ENCODE data around the gene LRRC56. TPM values are rescaled to one million over a fixed set of nuclear protein-coding genes. Genes with fewer than 3 reads are reported as not detected.
"Not testable (repeated sequence)": the region's sequence is repeated elsewhere in the genome, so short reads cannot be mapped to it uniquely, and the experiment has no call there.

LRRC56 gene
- total RNA-seq, 1 donor = 0.43 TPM

GRCh38 chr11:515131-515530, 22.2 kb upstream of the LRRC56 start:
- no peak for DNase-seq (ENCODE audit: low read depth)
- H3K4me3 ChIP-seq (ENCODE audit: low read depth, low read length) = no peak overlapping the region
- no peak for TF ChIP-seq CTCF (IDR thresholded peaks at IDR 0.05; ENCODE audit: insufficient read depth, low read depth, low read length)

- TF ChIP-seq CTCF (IDR thresholded peaks at IDR 0.05; ENCODE audit: insufficient read depth, low read depth, low read length) = no peak
- DNase-seq (ENCODE audit: low read depth) = no peak
- no peak overlapping the region for H3K4me3 ChIP-seq (ENCODE audit: low read depth, low read length)
Observed at GRCh38 chr11:516400-516799, 20.9 kb upstream of the LRRC56 start.

GRCh38 chr11:516918-517685, 20.2 kb upstream of the LRRC56 start:
- not testable (repeated sequence) for DNase-seq (ENCODE audit: low read depth)

GRCh38 chr11:518463-519202, 18.7 kb upstream of the LRRC56 start:
- DNase-seq (ENCODE audit: low read depth) = peak; percentile 98
- peak; percentile 82 for TF ChIP-seq CTCF (IDR thresholded peaks at IDR 0.05; ENCODE audit: insufficient read depth, low read depth, low read length)
- H3K4me3 ChIP-seq (ENCODE audit: low read depth, low read length) = peak overlapping the region; percentile 55

More at GRCh38 chr11:516918-517685, 20.2 kb upstream of the LRRC56 start:
- not testable (repeated sequence) for H3K4me3 ChIP-seq (ENCODE audit: low read depth, low read length)

- no peak overlapping the region for H3K4me3 ChIP-seq (ENCODE audit: low read depth, low read length)
- TF ChIP-seq CTCF (IDR thresholded peaks at IDR 0.05; ENCODE audit: insufficient read depth, low read depth, low read length) = peak; percentile 27
- DNase-seq (ENCODE audit: low read depth) = no peak
Observed at GRCh38 chr11:520428-521176, 16.7 kb upstream of the LRRC56 start.

- H3K4me3 ChIP-seq (ENCODE audit: low read depth, low read length) = no peak overlapping the region
- no peak for TF ChIP-seq CTCF (IDR thresholded peaks at IDR 0.05; ENCODE audit: insufficient read depth, low read depth, low read length)
- DNase-seq (ENCODE audit: low read depth) = no peak
Observed at GRCh38 chr11:521177-521688, 16.1 kb upstream of the LRRC56 start.

- DNase-seq (ENCODE audit: low read depth) = no peak
- TF ChIP-seq CTCF (IDR thresholded peaks at IDR 0.05; ENCODE audit: insufficient read depth, low read depth, low read length) = no peak
- peak overlapping the region; percentile 2 for H3K4me3 ChIP-seq (ENCODE audit: low read depth, low read length)
Observed at GRCh38 chr11:526192-526591, 11.1 kb upstream of the LRRC56 start.

All from fibroblast of villous mesenchyme (primary cell).